Measurements from ENCODE around the gene DAPP1. TPM values are rescaled to one million over a fixed set of nuclear protein-coding genes. Genes with fewer than 3 reads are reported as not detected.

Gene DAPP1
- polyA plus RNA-seq, 3 donors = 63.1 to 125 (median 87.2) TPM

DNA sequence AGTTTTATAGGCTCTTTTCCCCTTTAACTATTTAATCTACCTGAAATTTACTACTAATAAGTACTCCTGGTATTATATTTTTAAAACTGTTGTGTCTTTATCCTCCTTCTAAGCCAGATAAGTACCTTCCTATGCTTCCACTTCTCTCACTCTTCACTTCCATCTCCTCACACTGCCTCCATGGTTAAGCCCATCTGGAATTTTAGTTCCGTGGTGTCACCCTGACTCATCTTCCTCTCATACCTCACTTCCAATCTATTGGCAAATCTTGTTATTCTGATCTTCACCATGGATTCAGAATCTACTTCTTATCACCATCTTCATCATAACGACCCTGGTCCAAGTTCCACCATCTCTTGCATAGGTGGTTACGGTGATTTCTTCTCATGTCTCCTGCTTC is 32.7 kb upstream of the DAPP1 start:
- Histone ChIP-seq H3K27ac (ENCODE audit: low read depth in 1 of 2, low read length in 2 of 2) (no peak overlapping the region), H3K27me3 (ENCODE audit: control insufficient read depth in 2 of 2, insufficient read depth in 2 of 2, low read length in 2 of 2) (no peaks in the 10 kb centered on the region), H3K4me1 (ENCODE audit: control insufficient read depth in 1 of 2, insufficient read depth in 2 of 2, low read length in 2 of 2) (no peaks in the 10 kb centered on the region), H3K4me3 (replicated peaks in 1 of 3; ENCODE audit: low read depth in 2 of 3, low read length in 3 of 3) (no peak overlapping the region), H3K9ac (ENCODE audit: insufficient read depth, low read length, poor library complexity, severe bottlenecking) (no peak overlapping the region), H2AFZ (ENCODE audit: insufficient read depth, low read depth, low read length, poor library complexity, severe bottlenecking) (no peak overlapping the region), H3K36me3 (replicated peaks in 1 of 2; ENCODE audit: control insufficient read depth in 1 of 2, insufficient read depth in 2 of 2, low read length in 2 of 2) (no peaks in the 10 kb centered on the region), H4K20me1 (ENCODE audit: insufficient read depth, low read length) (no peaks in the 10 kb centered on the region), H3K4me2 (replicated peaks; ENCODE audit: extremely low read depth, low read length, poor library complexity, severe bottlenecking) (no peak overlapping the region), H3K9me3 (replicated peaks in 1 of 2; ENCODE audit: control insufficient read depth in 1 of 2, insufficient read depth in 1 of 2, low read length in 2 of 2) (peaks cover 0 to 4% of the 10 kb centered on the region in 2 donors), H3K79me2 (ENCODE audit: insufficient read depth, low read length) (no peaks in the 10 kb centered on the region)
- Mint-ChIP-seq H3K36me3 (no peaks in the 10 kb centered on the region), H3K27ac (no peak overlapping the region), H3K9me3 (peaks cover 0 to 14% (median 11%) of the 10 kb centered on the region in 7 donors), H3K4me1 (no peaks in the 10 kb centered on the region), H3K4me3 (no peak overlapping the region), H3K27me3 (ENCODE audit: low read depth in 3 of 3) (peaks cover 0 to 7% (median 1%) of the 10 kb centered on the region in 3 donors)
- WGBS (ENCODE audit: insufficient coverage) = 88% methylated on average over 1 of the region's 3 CpGs
- intact Hi-C loops (cut with micrococcal nuclease) = no loop called here
- no peak for DNase-seq
- TF ChIP-seq, protein P1, sequence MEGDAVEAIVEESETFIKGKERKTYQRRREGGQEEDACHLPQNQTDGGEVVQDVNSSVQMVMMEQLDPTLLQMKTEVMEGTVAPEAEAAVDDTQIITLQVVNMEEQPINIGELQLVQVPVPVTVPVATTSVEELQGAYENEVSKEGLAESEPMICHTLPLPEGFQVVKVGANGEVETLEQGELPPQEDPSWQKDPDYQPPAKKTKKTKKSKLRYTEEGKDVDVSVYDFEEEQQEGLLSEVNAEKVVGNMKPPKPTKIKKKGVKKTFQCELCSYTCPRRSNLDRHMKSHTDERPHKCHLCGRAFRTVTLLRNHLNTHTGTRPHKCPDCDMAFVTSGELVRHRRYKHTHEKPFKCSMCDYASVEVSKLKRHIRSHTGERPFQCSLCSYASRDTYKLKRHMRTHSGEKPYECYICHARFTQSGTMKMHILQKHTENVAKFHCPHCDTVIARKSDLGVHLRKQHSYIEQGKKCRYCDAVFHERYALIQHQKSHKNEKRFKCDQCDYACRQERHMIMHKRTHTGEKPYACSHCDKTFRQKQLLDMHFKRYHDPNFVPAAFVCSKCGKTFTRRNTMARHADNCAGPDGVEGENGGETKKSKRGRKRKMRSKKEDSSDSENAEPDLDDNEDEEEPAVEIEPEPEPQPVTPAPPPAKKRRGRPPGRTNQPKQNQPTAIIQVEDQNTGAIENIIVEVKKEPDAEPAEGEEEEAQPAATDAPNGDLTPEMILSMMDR (IDR thresholded peaks at IDR 0.05) = no peak

DNA sequence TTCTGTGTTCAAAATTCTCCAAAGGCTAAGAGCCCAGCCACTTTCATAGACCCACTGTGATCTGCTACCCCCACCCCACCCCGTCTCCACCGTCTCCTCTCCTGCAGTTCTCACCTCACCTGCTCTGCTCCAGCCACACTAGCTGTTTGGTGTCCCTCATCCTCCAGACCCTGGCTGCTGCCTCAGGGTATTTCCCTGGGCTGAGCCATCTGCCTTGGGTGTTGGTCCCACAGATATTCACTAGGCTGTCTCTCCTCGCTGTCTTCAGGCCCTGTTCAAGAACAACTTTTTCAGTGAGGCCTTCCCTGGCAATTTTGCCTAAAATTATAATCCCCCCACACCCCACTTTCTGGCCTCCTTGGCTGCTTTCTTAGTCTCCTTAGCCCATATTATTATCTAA is 31.8 kb upstream of the DAPP1 start:
- no peak overlapping the region for H3K4me2 ChIP-seq (replicated peaks; ENCODE audit: extremely low read depth, low read length, poor library complexity, severe bottlenecking)
- Mint-ChIP-seq H3K27me3 (ENCODE audit: low read depth in 3 of 3) (peaks cover 0 to 7% (median 4%) of the 10 kb centered on the region in 3 donors), H3K9me3 (peaks cover 0 to 12% (median 8%) of the 10 kb centered on the region in 7 donors), H3K36me3 (no peaks in the 10 kb centered on the region), H3K4me1 (no peaks in the 10 kb centered on the region), H3K27ac (no peak overlapping the region), H3K4me3 (no peak overlapping the region)
- 97% methylated on average over 3 of the region's 3 CpGs for WGBS (ENCODE audit: insufficient coverage)
- H3K9ac ChIP-seq (ENCODE audit: insufficient read depth, low read length, poor library complexity, severe bottlenecking) = no peak overlapping the region
- no peaks in the 10 kb centered on the region for H3K4me1 ChIP-seq (ENCODE audit: control insufficient read depth in 1 of 2, insufficient read depth in 2 of 2, low read length in 2 of 2)
- H3K79me2 ChIP-seq (ENCODE audit: insufficient read depth, low read length) = no peaks in the 10 kb centered on the region
- no peak for DNase-seq
- no peaks in the 10 kb centered on the region for H4K20me1 ChIP-seq (ENCODE audit: insufficient read depth, low read length)
- TF ChIP-seq, protein P1 (IDR thresholded peaks at IDR 0.05) = no peak
- no peak overlapping the region for H2AFZ ChIP-seq (ENCODE audit: insufficient read depth, low read depth, low read length, poor library complexity, severe bottlenecking)
- intact Hi-C loops (cut with micrococcal nuclease) = no loop called here
- peaks cover 0 to 4% of the 10 kb centered on the region in 2 donors for H3K9me3 ChIP-seq (replicated peaks in 1 of 2; ENCODE audit: control insufficient read depth in 1 of 2, insufficient read depth in 1 of 2, low read length in 2 of 2)
- peaks cover 0 to 1% of the 10 kb centered on the region in 2 donors for H3K27me3 ChIP-seq (ENCODE audit: control insufficient read depth in 2 of 2, insufficient read depth in 2 of 2, low read length in 2 of 2)
- H3K27ac ChIP-seq (ENCODE audit: low read depth in 1 of 2, low read length in 2 of 2) = no peak overlapping the region
- no peak overlapping the region for H3K4me3 ChIP-seq (replicated peaks in 1 of 3; ENCODE audit: low read depth in 2 of 3, low read length in 3 of 3)
- no peaks in the 10 kb centered on the region for H3K36me3 ChIP-seq (replicated peaks in 1 of 2; ENCODE audit: control insufficient read depth in 1 of 2, insufficient read depth in 2 of 2, low read length in 2 of 2)
